GM12878 (cell line): ENCODE data around the gene ALMS1. TPM values are rescaled to one million over a fixed set of nuclear protein-coding genes. Genes with fewer than 3 reads are reported as not detected.

Source experiments
- ATAC-seq: fragments of 200-7000 bp; cut with Tn5 transposase; 3 replicates; pipeline ENCODE4 v1.9.1; 2020; ENCODE audit warnings: mild to moderate bottlenecking, moderate library complexity
- BruUV-seq: library from RNA; stranded (reverse); fragments of 400-500 nt; replicated peaks from 2 replicates; lab custom pipeline; 2021; lab: Mats Ljungman, UMichigan
- CTCF ChIA-PET: fragments of 300-600 bp; sonication (Branson Sonifier 250); formaldehyde crosslinking; extraction: SDS; loops from one replicate; lab custom pipeline; 2021; ENCODE audit warnings: inconsistent platforms; lab: Yijun Ruan, JAX
- POLR2A ChIA-PET: fragments of 350-600 bp; formaldehyde crosslinking; extraction: SDS; loops from one replicate; lab custom pipeline; 2021; ENCODE audit warnings: inconsistent platforms; lab: Charles Lee
- RAD21 ChIA-PET: fragments of 300-600 bp; sonication (Branson Sonifier 250); formaldehyde crosslinking; loops from one replicate; lab custom pipeline; 2023; ENCODE audit warnings: antibody characterized with exemption; ENCODE audit not compliant: unreplicated experiment; lab: Charles Lee
- SMC1A ChIA-PET: fragments of 300-600 bp; sonication (Branson Sonifier 250); formaldehyde crosslinking; loops from one replicate; lab custom pipeline; 2023; ENCODE audit not compliant: unreplicated experiment, uncharacterized antibody; lab: Charles Lee
- DNase-seq: peaks from one replicate; pipeline ENCODE4 v3.0.0-alpha.2; 2011; ENCODE audit warnings: low read depth, low spot score
- FAIRE-seq: peaks from 3 replicates; lab custom pipeline; 2011; peaks lifted over from hg19 to GRCh38; lab: Jason Lieb, UNC
- H2AFZ ChIP-seq: 2 replicates; pipeline ENCODE4 v1.6.0; 2011; ENCODE audit warnings: low read depth, low read length, control low read depth; ENCODE audit not compliant: control insufficient read depth
- H3K27ac ChIP-seq: 2 replicates; pipeline ENCODE4 v1.5.1; 2011; ENCODE audit warnings: control low read depth; ENCODE audit not compliant: control insufficient read depth, insufficient read depth
- H3K27me3 ChIP-seq, 2 experiments: replicated peaks in 1 of 2; 2 replicates each; pipeline versions ENCODE4 v1.6.0 to v1.6.1; 2011; ENCODE audit warnings: low read length in 1 of 2; ENCODE audit not compliant: control insufficient read depth in 2 of 2, insufficient read depth in 2 of 2
- H3K36me3 ChIP-seq, 2 experiments: 2 replicates each; pipeline ENCODE4 v1.5.1; 2011; ENCODE audit warnings: low read length in 1 of 2; ENCODE audit not compliant: control insufficient read depth in 2 of 2, insufficient read depth in 2 of 2
- H3K4me1 ChIP-seq: 2 replicates; pipeline ENCODE4 v1.6.1; 2011; ENCODE audit warnings: mild to moderate bottlenecking, low read length, moderate library complexity, mixed read lengths; ENCODE audit not compliant: control insufficient read depth, insufficient read depth
- H3K4me2 ChIP-seq: 2 replicates; pipeline ENCODE4 v1.6.0; 2011; ENCODE audit warnings: control low read depth; ENCODE audit not compliant: control insufficient read depth, insufficient read depth
- H3K4me3 ChIP-seq: fragments of 200-600 bp; sonication (generic); 2 replicates; pipeline ENCODE4 v1.5.1; 2016
- H3K79me2 ChIP-seq: 2 replicates; pipeline ENCODE4 v1.6.0; 2011; ENCODE audit warnings: low read length; ENCODE audit not compliant: control insufficient read depth, insufficient read depth
- H3K9ac ChIP-seq: 2 replicates; pipeline ENCODE4 v1.8.0; 2011; ENCODE audit warnings: low read length, control low read depth, mixed read lengths; ENCODE audit not compliant: control insufficient read depth, insufficient read depth
- H3K9me3 ChIP-seq: replicated peaks from 3 replicates; pipeline ENCODE4 v1.5.1; 2011; ENCODE audit warnings: mild to moderate bottlenecking, low read length; ENCODE audit not compliant: control insufficient read depth, insufficient read depth
- H4K20me1 ChIP-seq: 2 replicates; pipeline ENCODE4 v1.6.0; 2011; ENCODE audit not compliant: control insufficient read depth, insufficient read depth
- CREM ChIP-seq: IDR thresholded peaks from 2 replicates; pipeline ENCODE4 v1.6.1; 2014; ENCODE audit warnings: antibody characterized with exemption, low read depth
- RFX5 ChIP-seq: IDR thresholded peaks from 2 replicates; pipeline ENCODE4 v1.6.1; 2011; ENCODE audit warnings: low read depth, low read length, improper control_type of control experiment
- SREBF1 ChIP-seq: IDR thresholded peaks from 2 replicates; pipeline ENCODE4 v1.6.1; 2012; ENCODE audit warnings: mild to moderate bottlenecking, low read length
- SRF ChIP-seq, 2 experiments: IDR thresholded peaks; 2 replicates each; pipeline ENCODE4 v1.6.1; 2011; ENCODE audit warnings: low read depth in 2 of 2, low read length in 2 of 2, mild to moderate bottlenecking in 1 of 2, moderate library complexity in 1 of 2
- ZNF622 ChIP-seq: fragments of 450-650 bp; IDR thresholded peaks from 2 replicates; pipeline ENCODE4 v1.6.1; 2017; ENCODE audit warnings: mild to moderate bottlenecking, inconsistent platforms
- WGBS: methylation state at CpG from one replicate; pipeline ENCODE4 v1.1.6; 2016; ENCODE audit warnings: low lambda C conversion rate; ENCODE audit not compliant: insufficient replicate concordance, insufficient coverage; ENCODE audit errors: missing lambda C conversion rate; 5-methylcytosine and 5-hydroxymethylcytosine counted together
- in situ Hi-C: fragments of 300-500 bp; cut with MboI; formaldehyde crosslinking; loops from 9 replicates; pipeline ENCODE4 v1.14.3; 2018; ENCODE audit warnings: mixed read lengths
- intact Hi-C: fragments of 100-400 bp; cut with micrococcal nuclease; formaldehyde crosslinking; loops from one replicate; pipeline ENCODE4 v1.14.2; 2022; ENCODE audit not compliant: unreplicated experiment
- polyA plus RNA-seq, 11 experiments: library from polyadenylated mRNA; depleted of rRNA in 4 of 11; unstranded in 6 of 11; stranded (reverse) in 5 of 11; fragments of >200 nt; fragmentation: Nextera tagmentation in 4 of 11; fragmentation: Illumina TruSeq in 1 of 11; extraction: Ambion mirVana in 4 of 11; extraction: Trizol in 1 of 11; gene quantifications; 1 replicate in 1 of 11; 2 replicates in 10 of 11; pipeline versions ENCODE4 v1.2.1 to v1.2.3, GENCODE V29; 2011 to 2016; ENCODE audit warnings: inconsistent platforms in 2 of 11, missing spikeins in 2 of 11, low read depth in 1 of 11
- total RNA-seq, 4 experiments: library from RNA; depleted of rRNA in 3 of 4; stranded (reverse); fragments of >200 nt in 3 of 4; fragmentation: Illumina TruSeq in 1 of 4; extraction: Trizol in 1 of 4; gene quantifications; 2 replicates each; pipeline versions ENCODE4 v1.2.1 to v1.2.3, GENCODE V29; 2013 to 2021
- TF ChIP-seq, protein P1 (sequence below): fragments of 450-650 bp; conservative IDR thresholded peaks from 2 replicates; pipeline ENCODE4 v1.6.1; 2017; ENCODE audit warnings: mild to moderate bottlenecking, moderate library complexity
- TF ChIP-seq, protein P2 (sequence below): fragments of 450-650 bp; IDR thresholded peaks from 2 replicates; pipeline ENCODE4 v1.6.1; 2018; ENCODE audit warnings: borderline replicate concordance, mild to moderate bottlenecking; ENCODE audit not compliant: partially characterized antibody

ALMS1 gene
- total and polyA plus RNA-seq, 10 of the 15 experiments (the other 5 are each of a cell fraction or from before 2014, with no cell fraction given) = 1.1 to 25.8 (median 10.6) TPM

DNA sequence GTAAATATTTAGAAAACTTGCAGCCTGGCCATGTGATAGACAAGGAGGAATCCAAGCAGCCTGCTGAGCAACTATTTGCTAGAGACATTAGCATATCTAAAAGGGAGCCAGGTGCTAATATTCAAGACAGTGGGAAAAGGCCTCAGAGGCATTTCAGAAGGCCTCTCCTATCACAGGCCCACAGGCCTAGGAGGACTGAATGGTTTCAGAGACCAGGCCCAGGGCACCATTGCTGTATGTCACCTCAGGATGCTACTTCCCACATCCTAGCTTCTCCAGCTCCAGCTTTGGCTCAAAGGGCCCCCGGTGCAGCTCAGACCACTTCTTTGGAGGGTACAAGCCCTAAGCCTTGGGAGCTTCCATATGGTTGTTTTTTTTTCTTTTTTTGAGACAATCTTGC is 252.8 kb downstream of the ALMS1 start:
- no peak for ATAC-seq

More for the DNA sequence above, 252.8 kb downstream of the ALMS1 start:
- no peak overlapping the region for H2AFZ ChIP-seq
- no peak overlapping the region for H3K27ac ChIP-seq
- H3K4me1 ChIP-seq = no peaks in the 10 kb centered on the region
- H3K9ac ChIP-seq = no peak overlapping the region
- no TSS peak for BruUV-seq
- CTCF ChIA-PET = no interaction called here
- RAD21 ChIA-PET = no interaction called here
- no peak overlapping the region for H3K4me3 ChIP-seq
- FAIRE-seq (no peak), DNase-seq (no peak)
- intact Hi-C loops = no loop called here
- SMC1A ChIA-PET = no interaction called here
- H3K79me2 ChIP-seq = no peaks in the 10 kb centered on the region
- H4K20me1 ChIP-seq = no peaks in the 10 kb centered on the region
- TF ChIP-seq SREBF1 (no peak), RFX5 (no peak), SRF (IDR thresholded peaks at IDR 0.05; ENCODE audit: low read depth in 2 of 2, low read length in 2 of 2) (no peak), CREM (no peak), ZNF622 (no peak)
- TF ChIP-seq, protein P1, sequence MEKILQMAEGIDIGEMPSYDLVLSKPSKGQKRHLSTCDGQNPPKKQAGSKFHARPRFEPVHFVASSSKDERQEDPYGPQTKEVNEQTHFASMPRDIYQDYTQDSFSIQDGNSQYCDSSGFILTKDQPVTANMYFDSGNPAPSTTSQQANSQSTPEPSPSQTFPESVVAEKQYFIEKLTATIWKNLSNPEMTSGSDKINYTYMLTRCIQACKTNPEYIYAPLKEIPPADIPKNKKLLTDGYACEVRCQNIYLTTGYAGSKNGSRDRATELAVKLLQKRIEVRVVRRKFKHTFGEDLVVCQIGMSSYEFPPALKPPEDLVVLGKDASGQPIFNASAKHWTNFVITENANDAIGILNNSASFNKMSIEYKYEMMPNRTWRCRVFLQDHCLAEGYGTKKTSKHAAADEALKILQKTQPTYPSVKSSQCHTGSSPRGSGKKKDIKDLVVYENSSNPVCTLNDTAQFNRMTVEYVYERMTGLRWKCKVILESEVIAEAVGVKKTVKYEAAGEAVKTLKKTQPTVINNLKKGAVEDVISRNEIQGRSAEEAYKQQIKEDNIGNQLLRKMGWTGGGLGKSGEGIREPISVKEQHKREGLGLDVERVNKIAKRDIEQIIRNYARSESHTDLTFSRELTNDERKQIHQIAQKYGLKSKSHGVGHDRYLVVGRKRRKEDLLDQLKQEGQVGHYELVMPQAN = no peak
- TF ChIP-seq, protein P2, sequence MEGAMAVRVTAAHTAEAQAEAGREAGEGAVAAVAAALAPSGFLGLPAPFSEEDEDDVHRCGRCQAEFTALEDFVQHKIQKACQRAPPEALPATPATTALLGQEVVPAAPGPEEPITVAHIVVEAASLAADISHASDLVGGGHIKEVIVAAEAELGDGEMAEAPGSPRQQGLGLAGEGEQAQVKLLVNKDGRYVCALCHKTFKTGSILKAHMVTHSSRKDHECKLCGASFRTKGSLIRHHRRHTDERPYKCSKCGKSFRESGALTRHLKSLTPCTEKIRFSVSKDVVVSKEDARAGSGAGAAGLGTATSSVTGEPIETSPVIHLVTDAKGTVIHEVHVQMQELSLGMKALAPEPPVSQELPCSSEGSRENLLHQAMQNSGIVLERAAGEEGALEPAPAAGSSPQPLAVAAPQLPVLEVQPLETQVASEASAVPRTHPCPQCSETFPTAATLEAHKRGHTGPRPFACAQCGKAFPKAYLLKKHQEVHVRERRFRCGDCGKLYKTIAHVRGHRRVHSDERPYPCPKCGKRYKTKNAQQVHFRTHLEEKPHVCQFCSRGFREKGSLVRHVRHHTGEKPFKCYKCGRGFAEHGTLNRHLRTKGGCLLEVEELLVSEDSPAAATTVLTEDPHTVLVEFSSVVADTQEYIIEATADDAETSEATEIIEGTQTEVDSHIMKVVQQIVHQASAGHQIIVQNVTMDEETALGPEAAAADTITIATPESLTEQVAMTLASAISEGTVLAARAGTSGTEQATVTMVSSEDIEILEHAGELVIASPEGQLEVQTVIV = no peak
- H3K36me3 ChIP-seq = no peaks in the 10 kb centered on the region
- POLR2A ChIA-PET = no interaction called here
- WGBS = 73% methylated on average over 1 of the region's 1 CpG
- H3K4me2 ChIP-seq = no peak overlapping the region
- in situ Hi-C loops = no loop called here
- no peaks in the 10 kb centered on the region for H3K27me3 ChIP-seq
- H3K9me3 ChIP-seq = no peaks in the 10 kb centered on the region; the same call in 2 of the 3 replicates
